NCI-H2196 (cell line): ENCODE data around the gene SLC1A7.

ENCODE experiments used
- DNase-seq: peaks from one replicate; lab custom pipeline; 2025; ENCODE audit not compliant: unreplicated experiment; lab: John Stamatoyannopoulos, UW

The SLC1A7 gene

DNA sequence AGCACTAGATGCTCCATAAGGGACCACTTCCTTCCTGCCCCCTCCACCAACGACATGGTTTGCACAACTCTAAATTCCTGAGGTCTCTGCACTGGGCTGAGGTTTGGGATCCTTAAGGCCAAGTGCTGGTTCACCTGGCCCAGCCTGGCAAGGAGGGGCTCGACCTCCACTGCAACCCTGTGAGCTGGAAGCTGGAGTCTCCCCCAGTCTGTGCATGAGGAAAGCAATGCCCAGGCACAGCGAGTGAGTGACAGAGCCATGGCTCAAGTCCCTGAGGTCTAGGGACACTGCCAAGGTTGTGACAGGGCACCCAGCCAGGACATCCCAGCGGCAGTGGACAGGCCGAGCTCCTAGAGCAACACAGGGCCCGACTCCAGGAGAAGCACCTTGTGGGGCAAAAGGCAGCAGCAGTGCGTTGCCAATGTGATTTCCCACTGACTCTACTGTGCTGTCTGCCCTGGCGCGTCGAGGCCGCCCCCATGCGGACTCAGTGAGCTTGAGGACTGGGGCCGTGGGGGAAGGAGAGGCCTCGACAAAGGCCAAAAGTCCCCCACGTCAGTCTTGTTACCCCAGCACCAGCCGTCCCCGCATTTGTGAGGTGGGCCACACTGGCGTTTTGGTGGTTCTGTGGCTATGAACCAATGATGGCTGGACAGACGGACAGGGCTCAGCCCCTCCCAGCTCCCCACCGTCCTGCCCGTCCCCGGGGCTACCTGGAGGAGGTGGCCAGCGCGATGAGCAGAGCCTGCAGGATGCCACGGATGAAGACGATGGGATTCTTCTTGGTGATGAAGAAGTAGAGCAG is 50.4 kb downstream of the SLC1A7 start:
- DNase-seq = no peak

DNA sequence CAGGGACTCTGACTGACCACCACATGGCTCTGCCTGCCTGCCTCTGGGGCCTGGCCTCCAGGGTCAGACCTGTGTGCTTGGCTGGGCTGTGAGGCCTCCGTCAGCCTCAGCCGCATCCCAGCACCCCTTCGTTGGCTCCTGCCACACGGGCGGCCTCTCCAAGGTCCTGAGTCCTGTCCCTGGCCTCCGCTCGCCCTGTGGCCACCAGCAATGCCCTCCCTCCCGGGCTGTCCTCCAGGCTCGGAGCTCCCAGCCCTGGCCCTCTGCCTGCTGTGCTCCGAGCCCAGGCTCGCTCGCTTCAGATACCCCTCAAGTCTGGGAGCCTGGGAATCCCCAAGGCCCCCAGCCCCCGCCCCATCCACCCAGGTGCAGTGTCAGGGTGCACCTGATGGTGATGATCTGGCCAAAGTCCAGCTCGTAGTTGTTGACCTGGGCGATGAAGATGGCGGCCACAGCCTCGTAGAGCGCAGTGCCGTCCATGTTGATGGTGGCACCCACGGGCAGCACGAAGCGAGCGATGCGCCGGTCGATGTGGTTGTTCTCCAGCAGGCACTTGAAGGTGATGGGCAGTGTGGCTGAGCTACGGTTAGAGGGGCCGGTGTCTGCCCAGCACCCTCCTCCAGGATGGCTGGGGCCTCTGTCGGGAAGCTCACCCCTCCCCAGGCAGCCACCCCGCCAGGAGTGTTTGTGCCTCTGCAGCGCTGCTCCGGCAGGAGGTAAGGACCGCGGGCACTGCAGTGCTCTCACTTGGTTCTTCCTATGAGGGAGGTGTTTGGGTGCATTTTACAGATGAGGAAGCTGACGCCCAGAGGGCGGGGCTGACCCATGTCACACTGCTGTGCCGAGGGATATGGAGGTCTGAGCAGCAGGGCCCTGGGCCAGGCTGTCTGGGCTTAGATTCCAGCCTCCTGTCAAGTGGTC is 52.0 kb downstream of the SLC1A7 start:
- DNase-seq = no peak

DNA sequence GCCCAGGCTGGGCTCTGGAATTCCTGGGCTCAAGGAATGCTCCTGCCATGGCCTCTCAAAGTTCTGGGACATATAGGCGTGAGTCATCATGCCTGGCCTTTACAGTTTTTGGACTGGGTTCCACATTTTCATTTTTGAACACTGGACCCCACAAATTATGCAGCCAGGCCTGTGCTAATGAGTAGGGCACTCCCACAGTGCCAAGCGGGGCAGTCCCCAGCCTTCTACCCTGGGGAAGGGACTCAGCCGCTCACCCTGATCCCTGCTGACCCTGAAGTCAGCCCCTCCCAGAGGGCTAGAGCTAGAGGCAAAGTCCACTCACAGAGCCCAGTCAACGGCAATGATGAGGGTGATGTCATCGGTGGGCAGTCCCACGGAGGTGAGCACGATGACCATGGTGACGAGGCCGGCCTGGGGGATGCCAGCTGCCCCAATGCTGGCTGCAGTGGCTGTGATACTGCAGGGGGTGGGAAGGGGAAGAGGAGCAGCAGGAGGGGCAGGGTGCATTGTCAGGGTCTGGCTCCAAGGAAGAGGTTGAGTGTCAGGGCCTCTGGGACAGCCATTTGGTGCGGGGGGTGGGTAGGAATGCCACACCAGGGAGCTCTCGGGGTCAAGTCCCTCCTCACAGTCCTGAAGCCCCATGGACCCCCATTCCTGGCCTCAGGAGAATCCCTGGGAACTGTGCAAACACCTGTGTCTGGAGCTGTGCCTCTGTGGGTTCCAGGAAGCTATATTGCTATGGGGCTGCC is 52.8 kb downstream of the SLC1A7 start:
- no peak for DNase-seq

DNA sequence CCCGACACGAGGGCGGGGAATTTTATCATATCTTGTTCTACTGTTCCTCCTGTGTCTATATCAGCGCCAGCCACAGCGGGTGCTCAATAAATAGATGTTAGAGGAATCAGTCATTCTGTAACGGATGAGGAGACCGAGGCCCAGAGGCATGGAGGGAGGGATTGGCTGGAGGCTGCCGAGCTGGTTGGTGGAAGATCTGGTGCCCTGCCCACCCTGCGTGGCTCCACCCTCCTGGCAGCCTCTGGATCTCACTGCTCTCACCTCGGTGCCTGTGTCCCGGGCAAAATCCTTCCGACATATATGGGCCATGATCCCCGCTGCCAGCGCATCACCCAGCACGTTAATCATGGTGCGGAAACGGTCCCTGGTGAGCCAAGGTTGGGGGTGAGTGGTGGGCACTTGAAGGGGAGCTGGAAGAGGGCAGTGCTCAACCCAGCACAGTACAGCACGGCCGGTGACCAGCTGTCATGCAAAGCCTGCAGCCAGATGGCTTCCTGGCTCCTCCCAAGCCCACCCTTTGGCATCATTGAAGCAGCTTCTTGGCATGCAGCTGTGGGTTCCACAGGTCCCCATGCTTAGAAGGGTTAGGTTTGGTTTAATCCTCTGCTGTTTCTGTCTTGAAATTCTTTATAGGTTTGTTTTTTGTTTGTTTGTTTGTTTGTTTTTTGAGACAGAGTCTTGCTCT is 53.7 kb downstream of the SLC1A7 start:
- DNase-seq = no peak

DNA sequence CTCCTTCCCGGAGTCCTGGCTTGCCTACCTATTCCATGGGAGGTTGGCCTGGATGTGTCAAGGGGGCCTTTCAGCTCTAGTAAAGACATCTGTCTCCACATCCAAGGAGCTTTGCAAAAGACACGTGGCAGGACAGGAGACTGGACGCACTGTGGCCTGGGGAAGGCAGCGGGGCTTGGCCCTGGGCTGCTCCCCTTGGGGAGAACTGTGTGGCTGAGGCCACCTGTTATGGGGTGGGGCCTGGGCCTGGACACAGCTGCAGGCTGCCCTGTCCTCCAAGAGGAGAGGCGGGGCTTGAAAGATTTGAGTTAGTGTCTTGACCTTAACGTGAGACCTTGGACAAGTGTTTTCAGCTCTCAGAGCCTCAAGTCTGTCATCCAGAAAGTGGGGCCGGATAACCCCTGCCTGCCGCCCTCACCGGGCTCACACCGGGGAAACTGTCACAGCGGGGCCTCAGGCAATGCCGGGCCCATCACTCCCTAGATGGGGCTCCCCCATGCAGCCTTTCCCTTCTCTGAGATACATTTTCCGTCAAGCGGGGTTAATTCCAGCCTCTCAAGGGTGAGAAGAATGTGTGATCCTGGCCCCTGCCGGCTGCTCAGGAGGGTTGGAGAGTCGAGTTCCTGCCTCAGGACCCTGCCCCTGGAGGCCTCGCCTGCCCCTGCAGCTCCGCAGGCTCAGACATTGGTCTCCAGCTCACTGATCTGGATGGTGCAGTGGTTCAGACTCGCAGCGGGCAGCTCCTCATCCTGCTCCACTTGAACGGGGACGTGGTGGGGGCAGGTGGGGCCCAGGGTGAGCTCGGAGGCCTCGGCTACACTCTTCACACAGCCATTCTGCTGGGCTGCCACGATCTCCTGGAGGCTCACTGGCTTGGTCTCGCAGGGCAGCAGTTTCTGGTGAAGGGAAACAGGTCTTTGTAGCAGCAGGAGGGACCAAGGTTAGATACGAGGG is 54.8 kb downstream of the SLC1A7 start:
- DNase-seq = no peak

DNA sequence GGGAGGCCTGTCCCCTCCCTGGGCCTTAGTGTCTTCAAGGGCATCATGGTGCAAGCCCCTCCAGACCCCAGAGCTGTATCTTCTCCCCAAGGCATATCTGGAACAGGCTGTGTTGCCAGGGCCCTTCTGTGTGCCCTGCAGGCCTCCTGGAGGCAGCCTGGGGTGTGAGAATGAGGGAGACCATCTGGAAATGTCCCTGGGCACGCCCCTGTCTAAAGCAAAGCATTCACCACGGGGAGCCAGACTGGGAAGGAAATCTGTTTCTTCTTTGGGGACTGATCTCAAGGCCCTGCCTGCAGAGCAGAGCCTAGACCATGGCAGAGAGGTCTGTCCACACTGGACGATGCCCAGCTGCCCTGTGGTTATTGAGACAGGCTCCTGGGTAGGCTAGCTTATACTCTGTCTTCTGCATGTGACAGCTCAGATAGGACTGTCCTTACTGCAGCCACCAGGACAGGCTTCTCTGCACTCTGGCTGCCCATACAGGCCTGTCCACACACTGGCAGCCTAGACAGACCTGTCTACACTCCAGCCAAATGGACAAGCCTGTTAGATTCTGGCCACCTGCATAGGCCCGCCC is 55.9 kb downstream of the SLC1A7 start:
- DNase-seq = no peak

DNA sequence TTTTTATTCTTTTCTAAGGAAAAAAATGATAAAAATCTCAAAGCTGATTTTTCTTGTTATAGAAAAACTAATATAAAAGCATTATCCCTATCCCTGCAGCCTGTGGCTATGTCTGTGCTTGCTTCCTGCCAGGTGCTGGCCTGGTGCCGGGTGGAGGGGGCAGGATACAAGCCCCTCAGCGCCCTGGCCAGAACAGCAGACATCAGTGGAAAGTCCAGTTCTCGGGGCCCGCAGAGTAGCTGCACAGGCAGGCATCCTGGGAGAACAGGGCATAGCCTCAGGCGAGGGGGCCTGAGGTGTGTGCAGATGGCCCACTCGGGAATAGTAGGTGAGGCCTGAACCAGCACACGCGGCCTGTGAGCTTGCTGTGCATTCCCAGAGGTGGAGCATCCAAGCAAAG is 57.0 kb downstream of the SLC1A7 start:
- no peak for DNase-seq

DNA sequence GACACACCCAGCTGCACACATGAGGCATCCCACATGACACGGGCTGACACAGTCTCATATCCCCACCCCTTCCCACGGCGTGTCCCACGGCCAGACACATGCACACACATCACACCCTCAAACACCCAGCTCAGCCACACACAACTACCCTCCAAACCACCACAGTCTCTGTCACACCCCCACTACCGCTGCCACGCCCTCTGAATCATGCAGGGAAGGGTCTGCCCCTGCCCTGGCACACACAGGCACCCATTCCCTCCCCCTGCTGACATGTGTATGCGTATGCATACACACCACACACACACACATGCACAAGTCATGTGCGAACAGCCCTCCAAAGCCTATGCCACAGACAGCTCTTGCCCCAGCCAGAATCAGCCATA is 57.9 kb downstream of the SLC1A7 start:
- DNase-seq = no peak

DNA sequence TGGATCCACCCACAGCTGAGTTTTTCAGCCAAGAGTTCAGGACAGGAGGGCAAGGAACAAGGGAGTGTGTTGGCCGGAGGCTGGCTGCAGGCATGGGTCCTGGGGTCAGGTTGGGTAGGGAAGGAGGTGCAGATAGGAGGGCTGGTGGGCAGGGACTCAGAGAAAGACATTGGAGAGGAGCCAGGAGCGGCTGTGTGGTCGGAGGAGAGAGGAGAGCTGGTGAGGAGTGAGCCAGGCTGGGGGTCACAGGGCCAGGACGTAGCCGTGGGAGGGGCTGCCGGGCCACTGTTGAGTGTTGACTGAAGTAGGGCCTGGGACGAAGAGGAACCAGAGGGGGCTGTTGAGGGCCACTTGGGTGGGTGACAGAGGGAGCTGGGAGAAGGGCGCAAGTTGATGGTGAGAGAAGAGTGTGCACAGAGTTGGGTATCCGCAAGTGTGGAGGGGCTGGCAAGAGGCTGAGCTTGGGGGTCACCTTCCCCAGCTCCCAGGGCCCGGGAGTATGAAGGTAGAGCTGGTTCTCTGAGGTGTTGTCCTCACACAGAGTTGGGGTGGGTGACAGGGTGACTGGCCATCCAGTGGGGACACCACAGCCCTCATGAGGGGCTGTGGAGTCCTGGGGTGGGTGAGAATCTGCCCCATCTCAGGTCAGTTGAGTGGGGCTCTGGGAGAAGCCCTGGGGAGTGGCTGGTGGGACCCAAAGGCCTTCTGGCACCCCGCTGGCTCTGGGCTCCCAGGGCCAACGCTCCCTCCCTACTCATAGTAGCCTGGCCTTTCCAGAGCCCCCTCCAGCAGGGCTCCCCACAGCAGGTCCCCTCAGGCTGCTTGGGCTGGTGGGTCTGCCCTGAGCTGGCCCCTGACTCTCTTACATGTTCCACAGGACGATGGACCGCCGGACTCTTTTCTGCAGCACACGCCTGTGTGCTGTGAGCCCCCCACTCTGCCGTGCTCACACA is 58.5 kb downstream of the SLC1A7 start:
- DNase-seq = no peak

DNA sequence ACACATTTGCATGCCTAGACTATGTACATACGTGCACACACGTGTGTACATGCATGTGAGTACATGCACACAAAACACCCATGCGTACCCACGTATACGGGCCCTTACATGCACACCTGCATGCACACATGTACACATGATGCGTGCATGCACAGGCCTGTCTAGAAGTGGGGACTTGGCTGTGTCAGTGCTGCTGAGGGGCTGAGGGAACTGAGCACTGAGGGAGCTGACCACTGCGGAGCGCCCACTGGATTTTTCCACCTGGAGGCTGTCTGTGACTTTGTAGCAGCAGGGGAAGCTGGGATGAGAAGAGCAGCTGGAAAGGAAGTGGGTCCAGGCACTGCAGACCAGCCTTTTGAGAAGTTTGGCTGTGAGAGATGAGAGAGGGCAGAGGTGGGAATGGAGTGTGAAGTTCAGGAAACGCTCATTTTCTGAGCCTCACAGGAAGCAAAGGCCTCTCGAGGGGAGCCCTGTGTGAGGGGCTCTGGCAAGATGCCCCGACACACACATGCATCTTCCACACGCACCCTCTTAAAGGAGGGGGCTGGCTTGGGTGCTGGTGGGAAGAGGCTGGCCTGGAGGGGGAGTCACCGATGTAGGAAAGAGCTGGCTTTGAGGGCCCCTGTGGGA is 59.5 kb downstream of the SLC1A7 start:
- no peak for DNase-seq

DNA sequence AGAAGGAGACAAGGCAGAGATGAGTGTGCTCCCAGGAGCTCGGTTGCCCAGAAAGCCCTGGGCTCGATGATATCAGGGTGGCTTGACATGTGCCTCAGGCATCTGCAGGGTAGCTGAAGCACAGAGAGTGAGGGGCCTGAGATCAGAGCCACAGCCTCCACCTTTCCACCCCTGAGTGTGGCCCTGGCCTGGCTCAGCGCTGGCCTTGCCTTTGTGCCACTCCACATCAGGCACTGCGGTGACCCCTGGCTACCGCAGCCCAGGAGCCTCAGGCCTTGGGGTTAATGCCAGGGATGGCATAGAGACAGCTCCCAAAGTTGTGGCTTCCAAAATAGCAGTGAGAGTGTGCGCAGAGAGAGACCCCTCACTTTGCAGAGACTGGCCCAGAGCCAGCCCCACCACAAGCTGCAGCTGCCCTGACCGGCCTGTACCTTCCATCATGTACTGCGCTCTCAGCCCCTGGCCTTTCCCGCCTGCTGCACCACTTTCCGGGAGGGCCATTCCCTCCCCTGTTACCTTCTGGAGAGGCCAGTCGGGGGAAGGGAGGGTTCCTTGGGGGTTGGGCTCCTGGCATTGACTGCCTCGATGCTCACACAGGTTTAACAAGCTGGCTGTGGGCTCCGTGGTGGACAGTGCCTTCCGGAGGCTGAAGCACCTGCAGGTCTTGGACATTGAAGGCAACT is 60.9 kb downstream of the SLC1A7 start:
- no peak for DNase-seq

DNA sequence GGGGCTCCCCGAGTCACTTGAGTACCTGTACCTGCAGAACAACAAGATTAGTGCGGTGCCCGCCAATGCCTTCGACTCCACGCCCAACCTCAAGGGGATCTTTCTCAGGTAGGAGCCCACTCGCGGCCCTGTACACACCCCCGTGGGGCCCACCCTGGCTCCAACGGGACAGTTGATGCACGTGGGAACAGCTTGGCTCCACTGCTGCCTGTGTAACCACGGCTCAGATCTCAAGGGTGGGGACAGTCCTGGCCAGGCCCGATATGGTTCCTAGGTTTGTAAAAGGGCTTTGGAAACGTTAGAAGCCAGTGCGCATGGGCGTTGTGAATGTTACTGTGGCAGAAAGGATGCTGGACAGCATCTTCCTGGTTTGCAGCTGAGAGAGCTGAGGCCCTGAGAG is 61.7 kb downstream of the SLC1A7 start:
- no peak for DNase-seq

DNA sequence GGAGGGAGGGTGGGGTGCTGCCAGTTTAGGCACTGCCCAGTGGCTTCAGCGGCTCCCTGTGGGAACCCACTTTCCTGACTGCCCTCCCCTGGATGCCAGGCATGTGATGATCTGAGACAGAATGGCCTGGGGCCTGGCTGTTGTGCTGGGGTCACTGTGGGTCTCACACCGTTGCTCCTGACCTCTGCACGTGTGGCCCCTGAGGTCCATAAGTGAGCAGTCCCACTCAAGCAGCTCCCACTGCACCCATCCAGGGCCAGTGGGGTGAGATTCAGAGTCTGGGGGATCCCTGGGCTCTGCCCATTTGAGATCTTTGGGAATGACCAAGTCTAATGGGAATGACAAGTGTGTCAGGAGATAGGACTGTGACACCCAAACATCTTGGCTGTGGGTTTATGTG is 62.4 kb downstream of the SLC1A7 start:
- DNase-seq = no peak

DNA sequence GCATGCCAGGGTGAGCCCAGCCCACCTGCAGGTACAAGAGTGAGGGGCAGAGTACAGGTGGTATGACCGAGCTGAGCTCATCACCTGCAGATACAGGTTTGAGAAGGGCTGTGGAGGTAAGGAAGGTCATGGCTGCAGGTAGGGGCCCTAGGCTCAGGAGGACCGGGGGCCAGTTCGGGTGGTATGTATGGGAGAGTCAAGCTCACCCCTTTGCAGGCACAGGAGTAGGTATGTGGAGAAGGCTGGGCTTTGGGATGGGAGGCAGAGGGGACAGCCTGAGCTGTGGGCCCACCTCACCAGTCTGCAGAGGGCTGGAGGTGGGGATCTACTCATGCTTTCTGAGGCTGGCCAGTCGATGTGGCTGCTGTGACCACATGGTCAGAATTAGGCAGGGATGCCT is 63.2 kb downstream of the SLC1A7 start:
- DNase-seq = no peak

DNA sequence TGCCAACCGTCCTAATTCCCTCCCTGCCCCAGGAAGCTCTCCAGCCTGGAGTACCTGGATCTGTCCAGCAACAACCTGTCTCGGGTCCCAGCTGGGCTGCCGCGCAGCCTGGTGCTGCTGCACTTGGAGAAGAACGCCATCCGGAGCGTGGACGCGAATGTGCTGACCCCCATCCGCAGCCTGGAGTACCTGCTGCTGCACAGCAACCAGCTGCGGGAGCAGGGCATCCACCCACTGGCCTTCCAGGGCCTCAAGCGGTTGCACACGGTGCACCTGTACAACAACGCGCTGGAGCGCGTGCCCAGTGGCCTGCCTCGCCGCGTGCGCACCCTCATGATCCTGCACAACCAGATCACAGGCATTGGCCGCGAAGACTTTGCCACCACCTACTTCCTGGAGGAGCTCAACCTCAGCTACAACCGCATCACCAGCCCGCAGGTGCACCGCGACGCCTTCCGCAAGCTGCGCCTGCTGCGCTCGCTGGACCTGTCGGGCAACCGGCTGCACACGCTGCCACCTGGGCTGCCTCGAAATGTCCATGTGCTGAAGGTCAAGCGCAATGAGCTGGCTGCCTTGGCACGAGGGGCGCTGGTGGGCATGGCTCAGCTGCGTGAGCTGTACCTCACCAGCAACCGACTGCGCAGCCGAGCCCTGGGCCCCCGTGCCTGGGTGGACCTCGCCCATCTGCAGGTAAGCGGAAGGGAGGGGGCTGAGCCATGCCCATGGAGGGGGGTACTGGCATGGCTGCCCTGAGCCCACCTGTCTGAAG is 63.9 kb downstream of the SLC1A7 start:
- DNase-seq = no peak

DNA sequence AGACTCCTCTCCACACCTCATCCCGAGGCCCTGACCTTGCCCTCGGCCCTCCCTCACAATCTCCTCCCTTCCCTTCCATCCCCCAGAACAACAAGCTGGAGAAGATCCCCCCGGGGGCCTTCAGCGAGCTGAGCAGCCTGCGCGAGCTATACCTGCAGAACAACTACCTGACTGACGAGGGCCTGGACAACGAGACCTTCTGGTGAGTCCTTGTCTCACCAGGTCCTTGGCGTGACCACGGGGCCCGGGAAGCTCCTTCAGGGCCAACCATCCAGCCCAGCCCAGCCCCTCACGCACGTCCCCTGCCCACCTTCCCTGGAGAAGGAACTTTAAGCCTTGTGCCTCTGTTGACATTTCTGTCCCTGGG is 64.9 kb downstream of the SLC1A7 start:
- DNase-seq = no peak
